Spleen (tissue), 11 donors: ENCODE data around the gene CTXND1. TPM values are rescaled to one million over a fixed set of nuclear protein-coding genes. Genes with fewer than 3 reads are reported as not detected.

ENCODE experiments used
- DNase-seq: peaks from one replicate; pipeline ENCODE4 v3.0.0-alpha.2; 2020
- H3K27ac ChIP-seq, 8 donors: fragments of 200-600 bp; sonication (generic) in 7 of 8; 1 replicate in 4 of 8; 2 replicates in 4 of 8; pipeline versions ENCODE4 v1.5.0 to v1.8.0; 2016 to 2021; ENCODE audit warnings: inconsistent platforms in 4 of 8, mild to moderate bottlenecking in 4 of 8, moderate library complexity in 1 of 8
- H3K27me3 ChIP-seq, 7 donors: fragments of 200-600 bp; sonication (generic) in 6 of 7; replicated peaks in 1 of 7; 1 replicate in 4 of 7; 2 replicates in 3 of 7; pipeline versions ENCODE4 v1.5.0 to v1.8.0; 2016 to 2021; ENCODE audit warnings: inconsistent platforms in 3 of 7, mild to moderate bottlenecking in 1 of 7
- H3K36me3 ChIP-seq, 6 donors: fragments of 200-600 bp; sonication (generic) in 5 of 6; 1 replicate in 4 of 6; 2 replicates in 2 of 6; pipeline versions ENCODE4 v1.5.0 to v1.8.0; 2016 to 2021; ENCODE audit warnings: inconsistent platforms in 2 of 6
- H3K4me1 ChIP-seq, 6 donors: fragments of 200-600 bp; sonication (generic) in 5 of 6; 1 replicate in 3 of 6; 2 replicates in 3 of 6; pipeline versions ENCODE4 v1.5.0 to v1.8.0; 2016 to 2021; ENCODE audit warnings: inconsistent platforms in 3 of 6
- H3K4me3 ChIP-seq, 8 donors: fragments of 200-600 bp; sonication (generic) in 7 of 8; 1 replicate in 4 of 8; 2 replicates in 4 of 8; pipeline versions ENCODE4 v1.5.0 to v1.8.0; 2016 to 2021; ENCODE audit warnings: inconsistent platforms in 4 of 8, mild to moderate bottlenecking in 4 of 8, moderate library complexity in 2 of 8
- H3K9me3 ChIP-seq, 8 donors: fragments of 200-600 bp; sonication (generic) in 7 of 8; 1 replicate in 4 of 8; 2 replicates in 4 of 8; pipeline versions ENCODE4 v1.5.0 to v1.8.0; 2016 to 2021; ENCODE audit warnings: inconsistent platforms in 4 of 8
- POLR2A ChIP-seq, 3 donors: fragments of 450-650 bp; IDR thresholded peaks; one replicate each; pipeline ENCODE4 v1.5.1; 2017; ENCODE audit warnings: antibody characterized with exemption in 3 of 3, mild to moderate bottlenecking in 1 of 3
- POLR2AphosphoS5 ChIP-seq, 3 donors: sonication (generic); formaldehyde crosslinking; IDR thresholded peaks; one replicate each; pipeline ENCODE4 v1.5.1; 2017; ENCODE audit warnings: antibody characterized with exemption in 3 of 3
- WGBS, 5 donors: extraction: QIAGEN DNeasy Blood & Tissue Kit in 3 of 5; methylation state at CpG; one replicate each; pipeline versions ENCODE4 v1.1.5 to v1.1.7; 2013 to 2018; 5-methylcytosine and 5-hydroxymethylcytosine counted together
- intact Hi-C: fragments of 100-400 bp; cut with DNase I; formaldehyde crosslinking; loops from one replicate; pipeline ENCODE4 v1.15.0; 2023; ENCODE audit warnings: low total_unique reads
- polyA plus RNA-seq, 3 donors: library from polyadenylated mRNA; stranded (reverse); fragments of 200-250 nt; gene quantifications; one replicate each; pipeline ENCODE4 v1.2.1, GENCODE V29; 2013
- total RNA-seq, 7 donors: library from RNA; depleted of rRNA in 3 of 7; stranded (reverse); fragments of >200 nt in 3 of 7; fragmentation: NEBNext Ultra II Directional in 4 of 7; extraction: Animal tissue kit (Norgen Biotek cat#: 25700) in 4 of 7; gene quantifications; one replicate each; pipeline versions ENCODE4 v1.1.0 to v1.2.1, GENCODE V29; 2016 to 2021
- TF ChIP-seq, protein P1 (sequence below), 11 experiments: fragments of 200-600 bp in 7 of 11; fragments of 450-650 bp in 4 of 11; sonication (generic) in 4 of 11; IDR thresholded peaks in 8 of 11; conservative IDR thresholded peaks in 3 of 11; 1 replicate in 7 of 11; 2 replicates in 4 of 11; pipeline versions ENCODE4 v1.4.0 to v1.8.0; 2016 to 2021; ENCODE audit warnings: antibody characterized with exemption in 11 of 11, inconsistent platforms in 4 of 11, mild to moderate bottlenecking in 1 of 11
- donor health status: healthy with polysubstance abuse.
- donor health status: DM: no; HTN: no; CAD: no; lungs with moderate emphysema.
- donor health status: DM: no; HTN: no; CAD: no.
- donor health status: Bipolar disorder and iron deficiency.
- donor health status: healthy.
- donor health status: DM: no; HTN: no; CAD: no.
- donor health status: DM: yes; HTN: yes; CAD: no.

Gene CTXND1
- total and polyA plus RNA-seq, 10 donors: 0.20 to 5.2 (median 1.4) TPM

DNA sequence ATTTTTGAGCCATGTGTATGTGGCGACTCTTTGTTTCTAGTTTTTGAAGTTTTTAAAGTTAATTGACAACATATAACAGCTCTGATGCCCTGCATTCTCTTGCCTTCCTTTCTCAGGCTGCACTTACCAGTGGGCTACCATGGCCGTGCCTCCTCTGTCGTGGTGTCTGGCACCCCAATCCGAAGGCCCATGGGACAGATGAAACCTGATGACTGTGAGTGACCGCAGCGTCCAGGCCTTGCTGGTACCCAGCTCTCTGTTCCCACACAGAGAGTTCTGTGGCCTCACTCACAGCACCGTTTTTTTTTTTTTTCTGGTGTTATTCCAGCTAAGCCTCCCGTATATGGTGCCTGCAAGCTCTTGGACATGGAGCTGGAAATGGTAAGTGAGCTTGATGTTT lies 84.1 kb downstream of the CTXND1 start:
- DNase-seq: no peak
- WGBS, 5 donors: 95 to 98% (median 96%) methylated on average over 8 of the region's 8 CpGs
- TF ChIP-seq, protein P1, sequence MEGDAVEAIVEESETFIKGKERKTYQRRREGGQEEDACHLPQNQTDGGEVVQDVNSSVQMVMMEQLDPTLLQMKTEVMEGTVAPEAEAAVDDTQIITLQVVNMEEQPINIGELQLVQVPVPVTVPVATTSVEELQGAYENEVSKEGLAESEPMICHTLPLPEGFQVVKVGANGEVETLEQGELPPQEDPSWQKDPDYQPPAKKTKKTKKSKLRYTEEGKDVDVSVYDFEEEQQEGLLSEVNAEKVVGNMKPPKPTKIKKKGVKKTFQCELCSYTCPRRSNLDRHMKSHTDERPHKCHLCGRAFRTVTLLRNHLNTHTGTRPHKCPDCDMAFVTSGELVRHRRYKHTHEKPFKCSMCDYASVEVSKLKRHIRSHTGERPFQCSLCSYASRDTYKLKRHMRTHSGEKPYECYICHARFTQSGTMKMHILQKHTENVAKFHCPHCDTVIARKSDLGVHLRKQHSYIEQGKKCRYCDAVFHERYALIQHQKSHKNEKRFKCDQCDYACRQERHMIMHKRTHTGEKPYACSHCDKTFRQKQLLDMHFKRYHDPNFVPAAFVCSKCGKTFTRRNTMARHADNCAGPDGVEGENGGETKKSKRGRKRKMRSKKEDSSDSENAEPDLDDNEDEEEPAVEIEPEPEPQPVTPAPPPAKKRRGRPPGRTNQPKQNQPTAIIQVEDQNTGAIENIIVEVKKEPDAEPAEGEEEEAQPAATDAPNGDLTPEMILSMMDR (IDR thresholded peaks at IDR 0.05 in 8 of 11, conservative IDR thresholded peaks at IDR 0.05 in 3 of 11): no peak
- no peak for TF ChIP-seq POLR2AphosphoS5 (IDR thresholded peaks at IDR 0.05)
- no peak for TF ChIP-seq POLR2A (IDR thresholded peaks at IDR 0.05)
- Histone ChIP-seq H3K27ac (no peak overlapping the region), H3K4me3 (no peak overlapping the region), H3K27me3 (no peaks in the 10 kb centered on the region), H3K4me1 (no peaks in the 10 kb centered on the region), H3K9me3 (no peaks in the 10 kb centered on the region), H3K36me3 (peaks cover 0 to 30% (median 4%) of the 10 kb centered on the region in 6 donors)
- intact Hi-C loops: no loop called here

DNA sequence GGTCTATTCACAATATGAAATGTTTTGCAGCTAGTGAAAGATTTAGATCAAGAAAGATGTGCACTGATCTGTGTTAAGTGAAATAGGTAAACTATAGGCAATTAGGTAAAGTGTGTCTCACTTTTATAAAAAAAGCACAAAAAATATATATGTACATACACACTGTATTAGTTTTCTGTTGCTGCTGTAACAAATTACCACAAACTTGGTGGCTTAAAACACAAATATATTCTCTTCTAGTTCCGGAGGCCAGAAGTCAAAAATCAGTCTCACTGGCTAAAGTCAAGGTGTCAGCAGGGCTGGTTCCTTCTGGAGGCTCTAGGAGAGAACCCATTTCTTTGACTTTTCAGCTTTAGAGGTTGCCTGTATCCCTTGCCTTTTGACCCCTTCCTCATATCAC lies 88.1 kb downstream of the CTXND1 start:
- Histone ChIP-seq H3K9me3 (no peaks in the 10 kb centered on the region), H3K4me3 (no peak overlapping the region), H3K27me3 (no peaks in the 10 kb centered on the region), H3K4me1 (peaks cover 5 to 34% (median 24%) of the 10 kb centered on the region in 6 donors), H3K36me3 (peaks cover 0 to 37% (median 4%) of the 10 kb centered on the region in 6 donors), H3K27ac (no peak overlapping the region)
- TF ChIP-seq POLR2A (IDR thresholded peaks at IDR 0.05): no peak
- no peak for TF ChIP-seq POLR2AphosphoS5 (IDR thresholded peaks at IDR 0.05)
- TF ChIP-seq, protein P1 (IDR thresholded peaks at IDR 0.05 in 8 of 11, conservative IDR thresholded peaks at IDR 0.05 in 3 of 11): no peak
- intact Hi-C loops: no loop called here
- 90 to 100% (median 95%) methylated on average over 1 of the region's 1 CpG for WGBS, 5 donors
- no peak for DNase-seq

DNA sequence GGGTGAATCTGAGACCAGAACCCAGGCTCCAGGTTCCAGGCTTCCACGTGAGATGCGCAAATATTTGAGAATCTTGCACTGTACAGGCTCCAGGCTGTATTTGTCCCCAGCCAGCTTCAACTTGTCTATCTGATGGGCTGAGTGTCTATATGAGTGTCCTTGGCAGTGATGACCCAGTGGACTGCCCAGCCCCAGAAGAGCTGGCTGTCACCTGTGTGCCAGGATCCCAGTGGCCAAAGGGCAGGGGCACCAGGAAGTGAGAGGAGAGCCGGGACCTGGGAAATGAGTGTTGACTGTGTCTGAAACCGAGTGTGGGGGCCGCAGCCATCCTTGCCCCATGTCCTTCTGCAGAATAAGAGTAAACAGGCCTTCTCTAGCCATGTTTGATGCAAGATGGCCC lies 88.8 kb downstream of the CTXND1 start:
- H3K27ac ChIP-seq: peak overlapping the region in 1 of 8 donors; percentile 76
- H3K9me3 ChIP-seq: no peaks in the 10 kb centered on the region
- no peak for DNase-seq
- no peaks in the 10 kb centered on the region for H3K27me3 ChIP-seq
- H3K36me3 ChIP-seq: peaks cover 0 to 35% (median under 1%) of the 10 kb centered on the region in 6 donors
- intact Hi-C loops: no loop called here
- no peak overlapping the region for H3K4me3 ChIP-seq
- H3K4me1 ChIP-seq: peaks cover 5 to 36% (median 24%) of the 10 kb centered on the region in 6 donors
- 88 to 98% (median 93%) methylated on average over 5 of the region's 5 CpGs for WGBS, 5 donors
- TF ChIP-seq POLR2A (IDR thresholded peaks at IDR 0.05): no peak
- TF ChIP-seq, protein P1 (IDR thresholded peaks at IDR 0.05 in 8 of 11, conservative IDR thresholded peaks at IDR 0.05 in 3 of 11): no peak
- no peak for TF ChIP-seq POLR2AphosphoS5 (IDR thresholded peaks at IDR 0.05)

DNA sequence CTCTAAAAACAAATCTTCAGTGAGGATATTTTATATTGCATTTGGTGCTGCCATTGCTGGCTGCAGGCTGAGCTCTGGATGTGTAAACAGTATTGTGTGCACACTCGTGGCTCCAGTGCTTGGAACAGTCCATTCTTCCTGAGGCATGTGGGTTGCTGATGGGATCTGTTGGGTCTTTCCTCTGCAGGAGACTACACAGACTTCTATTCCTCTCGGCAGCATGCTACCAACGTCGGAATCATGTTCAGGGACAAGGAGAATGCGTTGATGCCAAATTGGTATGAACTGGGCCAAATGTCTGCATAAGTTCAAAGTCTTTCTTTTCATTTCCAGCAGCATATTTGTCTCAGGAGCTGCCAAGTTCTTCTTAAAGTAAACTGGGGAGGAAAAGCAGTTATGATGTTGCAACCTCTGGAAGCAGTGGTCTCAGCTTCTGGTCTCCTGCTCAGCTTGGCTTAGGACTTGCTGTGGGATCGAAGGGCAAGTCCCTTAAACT lies 89.9 kb downstream of the CTXND1 start:
- no peaks in the 10 kb centered on the region for H3K27me3 ChIP-seq
- peaks cover 0 to 30% (median 0%) of the 10 kb centered on the region in 6 donors for H3K36me3 ChIP-seq
- 69 to 87% (median 82%) methylated on average over 6 of the region's 6 CpGs for WGBS, 5 donors
- TF ChIP-seq POLR2AphosphoS5 (IDR thresholded peaks at IDR 0.05): no peak
- TF ChIP-seq POLR2A (IDR thresholded peaks at IDR 0.05): no peak
- TF ChIP-seq, protein P1 (IDR thresholded peaks at IDR 0.05 in 8 of 11, conservative IDR thresholded peaks at IDR 0.05 in 3 of 11): no peak
- no peak for DNase-seq
- no peaks in the 10 kb centered on the region for H3K9me3 ChIP-seq
- intact Hi-C loops: no loop called here
- H3K4me1 ChIP-seq: peaks cover 5 to 38% (median 24%) of the 10 kb centered on the region in 6 donors
- no peak overlapping the region for H3K4me3 ChIP-seq
- peak overlapping the region in 4 of 8 donors; percentile 66 to 84 (median 76) for H3K27ac ChIP-seq
